ENCODE measurements around the gene NTN3.

DNA sequence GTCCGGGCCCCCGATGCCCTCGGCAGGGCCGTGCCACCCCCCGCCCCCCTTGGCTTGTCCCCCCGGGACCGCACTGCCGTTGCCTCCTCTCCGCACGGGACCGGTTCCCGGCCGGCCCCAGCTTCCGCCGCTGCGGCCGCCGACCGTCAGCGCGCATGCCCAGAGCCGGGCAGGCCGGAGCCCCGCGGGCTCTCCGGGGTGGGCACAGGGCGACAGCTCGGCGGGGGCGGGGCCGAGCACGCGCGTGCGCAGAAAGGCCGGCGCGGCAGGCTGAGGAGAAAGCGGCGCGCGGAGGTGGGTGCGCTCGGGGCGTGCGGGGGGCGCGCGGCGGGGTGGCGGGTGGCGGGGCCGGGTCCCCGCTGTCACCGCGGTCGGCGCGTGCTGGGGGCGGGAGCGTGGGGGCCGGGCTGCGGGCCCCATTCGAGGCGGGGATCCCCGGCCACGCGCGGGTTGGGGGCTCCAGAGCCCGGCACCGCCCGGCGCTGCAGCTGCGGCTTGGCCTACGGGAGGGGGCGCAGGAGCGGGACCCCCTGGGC is 3.8 kb downstream of the NTN3 start, which contains the start of gene TBC1D24:
- TF ChIP-seq, protein P1, sequence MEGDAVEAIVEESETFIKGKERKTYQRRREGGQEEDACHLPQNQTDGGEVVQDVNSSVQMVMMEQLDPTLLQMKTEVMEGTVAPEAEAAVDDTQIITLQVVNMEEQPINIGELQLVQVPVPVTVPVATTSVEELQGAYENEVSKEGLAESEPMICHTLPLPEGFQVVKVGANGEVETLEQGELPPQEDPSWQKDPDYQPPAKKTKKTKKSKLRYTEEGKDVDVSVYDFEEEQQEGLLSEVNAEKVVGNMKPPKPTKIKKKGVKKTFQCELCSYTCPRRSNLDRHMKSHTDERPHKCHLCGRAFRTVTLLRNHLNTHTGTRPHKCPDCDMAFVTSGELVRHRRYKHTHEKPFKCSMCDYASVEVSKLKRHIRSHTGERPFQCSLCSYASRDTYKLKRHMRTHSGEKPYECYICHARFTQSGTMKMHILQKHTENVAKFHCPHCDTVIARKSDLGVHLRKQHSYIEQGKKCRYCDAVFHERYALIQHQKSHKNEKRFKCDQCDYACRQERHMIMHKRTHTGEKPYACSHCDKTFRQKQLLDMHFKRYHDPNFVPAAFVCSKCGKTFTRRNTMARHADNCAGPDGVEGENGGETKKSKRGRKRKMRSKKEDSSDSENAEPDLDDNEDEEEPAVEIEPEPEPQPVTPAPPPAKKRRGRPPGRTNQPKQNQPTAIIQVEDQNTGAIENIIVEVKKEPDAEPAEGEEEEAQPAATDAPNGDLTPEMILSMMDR (IDR thresholded peaks at IDR 0.05): no peak
- TF ChIP-seq POLR2A (IDR thresholded peaks at IDR 0.05) (no peak), EP300 (IDR thresholded peaks at IDR 0.05) (no peak)
